PC-9 (cell line): Measurements from ENCODE around the gene STX16.

Experiments
- EZH2 ChIP-seq: fragments of 200-600 bp; sonication (generic); IDR thresholded peaks from 2 replicates; pipeline ENCODE4 v1.8.0; 2017; ENCODE audit warnings: antibody characterized with exemption, low read depth
- TF ChIP-seq, protein P1 (sequence below): fragments of 200-600 bp; sonication (generic); conservative IDR thresholded peaks from 2 replicates; pipeline ENCODE4 v1.6.1; 2017; ENCODE audit warnings: mixed run types, antibody characterized with exemption, mild to moderate bottlenecking, moderate library complexity

DNA sequence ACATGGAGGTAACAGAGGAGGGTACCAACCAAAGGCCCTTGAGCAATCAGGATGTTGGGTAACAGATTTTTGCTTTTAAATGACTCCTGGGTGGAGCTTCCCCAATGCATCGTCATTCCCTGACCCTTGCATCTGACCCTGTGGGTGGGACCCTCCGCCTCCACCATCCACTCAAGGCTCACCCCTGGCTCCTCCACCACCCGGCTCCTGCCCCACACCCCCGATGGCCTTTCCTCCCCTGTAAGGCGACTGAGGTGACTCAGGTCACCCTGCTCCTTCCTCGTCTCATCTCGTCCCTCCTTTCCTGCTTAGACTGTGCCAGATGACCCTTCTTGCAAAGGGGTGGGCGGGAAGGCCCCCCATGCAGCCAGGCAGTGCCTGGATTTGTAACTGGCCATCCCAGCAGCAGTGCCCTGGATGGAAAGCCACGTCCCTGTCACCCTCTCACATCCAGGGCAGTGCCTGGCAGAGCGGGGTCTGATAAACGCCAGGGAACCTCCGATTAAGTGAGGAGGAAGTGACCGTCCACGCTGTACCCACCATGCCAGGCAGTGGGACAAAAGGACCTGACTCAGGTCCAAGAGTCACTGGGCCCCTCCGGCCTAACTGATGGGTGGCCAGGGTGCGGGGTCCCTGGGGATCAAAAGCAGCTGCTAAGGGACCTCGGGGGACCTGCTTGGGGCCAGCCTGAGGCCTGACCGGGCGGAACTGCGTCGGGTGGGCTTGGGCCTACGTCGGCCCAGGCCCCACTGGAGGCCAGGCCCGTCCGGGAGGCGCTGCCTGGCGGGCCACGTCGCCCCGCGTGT, 40.9 kb downstream of the STX16 start:
- TF ChIP-seq, protein P1, sequence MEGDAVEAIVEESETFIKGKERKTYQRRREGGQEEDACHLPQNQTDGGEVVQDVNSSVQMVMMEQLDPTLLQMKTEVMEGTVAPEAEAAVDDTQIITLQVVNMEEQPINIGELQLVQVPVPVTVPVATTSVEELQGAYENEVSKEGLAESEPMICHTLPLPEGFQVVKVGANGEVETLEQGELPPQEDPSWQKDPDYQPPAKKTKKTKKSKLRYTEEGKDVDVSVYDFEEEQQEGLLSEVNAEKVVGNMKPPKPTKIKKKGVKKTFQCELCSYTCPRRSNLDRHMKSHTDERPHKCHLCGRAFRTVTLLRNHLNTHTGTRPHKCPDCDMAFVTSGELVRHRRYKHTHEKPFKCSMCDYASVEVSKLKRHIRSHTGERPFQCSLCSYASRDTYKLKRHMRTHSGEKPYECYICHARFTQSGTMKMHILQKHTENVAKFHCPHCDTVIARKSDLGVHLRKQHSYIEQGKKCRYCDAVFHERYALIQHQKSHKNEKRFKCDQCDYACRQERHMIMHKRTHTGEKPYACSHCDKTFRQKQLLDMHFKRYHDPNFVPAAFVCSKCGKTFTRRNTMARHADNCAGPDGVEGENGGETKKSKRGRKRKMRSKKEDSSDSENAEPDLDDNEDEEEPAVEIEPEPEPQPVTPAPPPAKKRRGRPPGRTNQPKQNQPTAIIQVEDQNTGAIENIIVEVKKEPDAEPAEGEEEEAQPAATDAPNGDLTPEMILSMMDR = no peak
- no peak for TF ChIP-seq EZH2
